HL-60 (cell line): ENCODE data around the gene JMY.

Experiments used
- CTCF ChIP-seq: IDR thresholded peaks from one replicate; pipeline ENCODE4 v1.5.1; 2011; ENCODE audit warnings: low read length, control low read depth, inconsistent platforms; ENCODE audit not compliant: insufficient read depth
- GABPA ChIP-seq: IDR thresholded peaks from 2 replicates; pipeline ENCODE4 v1.6.1; 2012; ENCODE audit warnings: low read depth
- POLR2AphosphoS5 ChIP-seq: IDR thresholded peaks from 2 replicates; pipeline ENCODE4 v1.6.1; 2012; ENCODE audit warnings: low read depth
- REST ChIP-seq: IDR thresholded peaks from 2 replicates; pipeline ENCODE4 v1.6.1; 2012; ENCODE audit warnings: low read depth; ENCODE audit not compliant: insufficient replicate concordance
- SPI1 ChIP-seq: IDR thresholded peaks from 2 replicates; pipeline ENCODE4 v1.6.1; 2012; ENCODE audit warnings: low read depth, mild to moderate bottlenecking, borderline replicate concordance

GRCh38 chr5:79200573-79201183 is 35.3 kb upstream of the JMY start:
- TF ChIP-seq CTCF, result peak; percentile 19
- no peak for TF ChIP-seq POLR2AphosphoS5
- no peak for TF ChIP-seq REST
- no peak for TF ChIP-seq GABPA
- no peak for TF ChIP-seq SPI1
